ENCODE measurements around the gene UROC1.
A peak's percentile ranks its signal among the peaks of the same experiment; 100 is the strongest.

The UROC1 gene

GRCh38 chr3:126552688-126553283 lies 35.2 kb upstream of the UROC1 start:
- Histone ChIP-seq H3K9me3 (ENCODE audit: insufficient read depth, low read depth, low read length) (no peaks in the 10 kb centered on the region), H3K9ac (ENCODE audit: low read depth, low read length) (no peak overlapping the region), H3K27ac (ENCODE audit: low read length) (no peak overlapping the region), H3K27me3 (ENCODE audit: insufficient read depth, low read length) (no peaks in the 10 kb centered on the region), H3K4me3 (ENCODE audit: low read length) (no peak overlapping the region), H3K4me1 (ENCODE audit: insufficient read depth, low read length) (peaks cover 12% of the 10 kb centered on the region), H3K36me3 (ENCODE audit: insufficient read depth, low read depth, low read length) (no peaks in the 10 kb centered on the region)

GRCh38 chr3:126551839-126552687 lies 34.5 kb upstream of the UROC1 start:
- Histone ChIP-seq H3K9me3 (ENCODE audit: insufficient read depth, low read depth, low read length) (no peaks in the 10 kb centered on the region), H3K27ac (ENCODE audit: low read length) (no peak overlapping the region), H3K27me3 (ENCODE audit: insufficient read depth, low read length) (no peaks in the 10 kb centered on the region)

GRCh38 chr3:126551121-126551838 lies 33.7 kb upstream of the UROC1 start:
- Histone ChIP-seq H3K9me3 (ENCODE audit: insufficient read depth, low read depth, low read length) (no peaks in the 10 kb centered on the region), H3K4me3 (ENCODE audit: low read length) (no peak overlapping the region), H3K27ac (ENCODE audit: low read length) (no peak overlapping the region), H3K36me3 (ENCODE audit: insufficient read depth, low read depth, low read length) (no peaks in the 10 kb centered on the region), H3K27me3 (ENCODE audit: insufficient read depth, low read length) (no peaks in the 10 kb centered on the region), H3K9ac (ENCODE audit: low read depth, low read length) (no peak overlapping the region), H3K4me1 (ENCODE audit: insufficient read depth, low read length) (peaks cover 15% of the 10 kb centered on the region)

More at GRCh38 chr3:126551839-126552687, 34.5 kb upstream of the UROC1 start:
- H3K36me3 ChIP-seq (ENCODE audit: insufficient read depth, low read depth, low read length), result no peaks in the 10 kb centered on the region
- H3K9ac ChIP-seq (ENCODE audit: low read depth, low read length), result no peak overlapping the region
- H3K4me1 ChIP-seq (ENCODE audit: insufficient read depth, low read length), result peaks cover 15% of the 10 kb centered on the region
- H3K4me3 ChIP-seq (ENCODE audit: low read length), result no peak overlapping the region

GRCh38 chr3:126550488-126551051 lies 33.0 kb upstream of the UROC1 start:
- Histone ChIP-seq H3K27ac (ENCODE audit: low read length) (no peak overlapping the region), H3K4me1 (ENCODE audit: insufficient read depth, low read length) (peaks cover 15% of the 10 kb centered on the region), H3K4me3 (ENCODE audit: low read length) (no peak overlapping the region), H3K27me3 (ENCODE audit: insufficient read depth, low read length) (no peaks in the 10 kb centered on the region), H3K36me3 (ENCODE audit: insufficient read depth, low read depth, low read length) (no peaks in the 10 kb centered on the region), H3K9ac (ENCODE audit: low read depth, low read length) (no peak overlapping the region), H3K9me3 (ENCODE audit: insufficient read depth, low read depth, low read length) (no peaks in the 10 kb centered on the region)

GRCh38 chr3:126549861-126550487 lies 32.4 kb upstream of the UROC1 start:
- H3K4me1 ChIP-seq (ENCODE audit: insufficient read depth, low read length), result peaks cover 15% of the 10 kb centered on the region
- no peaks in the 10 kb centered on the region for H3K27me3 ChIP-seq (ENCODE audit: insufficient read depth, low read length)
- no peak overlapping the region for H3K9ac ChIP-seq (ENCODE audit: low read depth, low read length)

GRCh38 chr3:126548556-126549466 lies 31.2 kb upstream of the UROC1 start:
- Histone ChIP-seq H3K36me3 (ENCODE audit: insufficient read depth, low read depth, low read length) (no peaks in the 10 kb centered on the region), H3K27ac (ENCODE audit: low read length) (no peak overlapping the region), H3K9me3 (ENCODE audit: insufficient read depth, low read depth, low read length) (no peaks in the 10 kb centered on the region), H3K9ac (ENCODE audit: low read depth, low read length) (no peak overlapping the region), H3K4me1 (ENCODE audit: insufficient read depth, low read length) (peaks cover 15% of the 10 kb centered on the region), H3K4me3 (ENCODE audit: low read length) (0 out of 2 replicates have a peak overlapping the region, but pooled peaks have one; percentile 25), H3K27me3 (ENCODE audit: insufficient read depth, low read length) (no peaks in the 10 kb centered on the region)

More at GRCh38 chr3:126549861-126550487, 32.4 kb upstream of the UROC1 start:
- Histone ChIP-seq H3K9me3 (ENCODE audit: insufficient read depth, low read depth, low read length) (no peaks in the 10 kb centered on the region), H3K27ac (ENCODE audit: low read length) (no peak overlapping the region), H3K4me3 (ENCODE audit: low read length) (no peak overlapping the region), H3K36me3 (ENCODE audit: insufficient read depth, low read depth, low read length) (no peaks in the 10 kb centered on the region)

GRCh38 chr3:126547721-126548120 lies 30.1 kb upstream of the UROC1 start:
- no peaks in the 10 kb centered on the region for H3K36me3 ChIP-seq (ENCODE audit: insufficient read depth, low read depth, low read length)
- H3K27ac ChIP-seq (ENCODE audit: low read length), result no peak overlapping the region
- H3K9me3 ChIP-seq (ENCODE audit: insufficient read depth, low read depth, low read length), result no peaks in the 10 kb centered on the region
- no peak overlapping the region for H3K9ac ChIP-seq (ENCODE audit: low read depth, low read length)
- H3K4me1 ChIP-seq (ENCODE audit: insufficient read depth, low read length), result peaks cover 15% of the 10 kb centered on the region
- H3K4me3 ChIP-seq (ENCODE audit: low read length), result no peak overlapping the region
- H3K27me3 ChIP-seq (ENCODE audit: insufficient read depth, low read length), result no peaks in the 10 kb centered on the region

GRCh38 chr3:126546549-126547239 lies 29.1 kb upstream of the UROC1 start:
- Histone ChIP-seq H3K27ac (ENCODE audit: low read length) (no peak overlapping the region), H3K27me3 (ENCODE audit: insufficient read depth, low read length) (no peaks in the 10 kb centered on the region), H3K4me1 (ENCODE audit: insufficient read depth, low read length) (peaks cover 15% of the 10 kb centered on the region), H3K9me3 (ENCODE audit: insufficient read depth, low read depth, low read length) (no peaks in the 10 kb centered on the region), H3K4me3 (ENCODE audit: low read length) (no peak overlapping the region), H3K9ac (ENCODE audit: low read depth, low read length) (no peak overlapping the region), H3K36me3 (ENCODE audit: insufficient read depth, low read depth, low read length) (no peaks in the 10 kb centered on the region)

GRCh38 chr3:126546013-126546412 lies 28.4 kb upstream of the UROC1 start:
- no peak overlapping the region for H3K9ac ChIP-seq (ENCODE audit: low read depth, low read length)

GRCh38 chr3:126545544-126545943 lies 28.0 kb upstream of the UROC1 start:
- no peak overlapping the region for H3K4me3 ChIP-seq (ENCODE audit: low read length)
- H3K4me1 ChIP-seq (ENCODE audit: insufficient read depth, low read length), result peaks cover 15% of the 10 kb centered on the region
- no peak overlapping the region for H3K9ac ChIP-seq (ENCODE audit: low read depth, low read length)
- no peaks in the 10 kb centered on the region for H3K9me3 ChIP-seq (ENCODE audit: insufficient read depth, low read depth, low read length)
- no peak overlapping the region for H3K27ac ChIP-seq (ENCODE audit: low read length)
- no peaks in the 10 kb centered on the region for H3K36me3 ChIP-seq (ENCODE audit: insufficient read depth, low read depth, low read length)
- H3K27me3 ChIP-seq (ENCODE audit: insufficient read depth, low read length), result no peaks in the 10 kb centered on the region

More at GRCh38 chr3:126546013-126546412, 28.4 kb upstream of the UROC1 start:
- H3K4me1 ChIP-seq (ENCODE audit: insufficient read depth, low read length), result peaks cover 15% of the 10 kb centered on the region
- no peak overlapping the region for H3K27ac ChIP-seq (ENCODE audit: low read length)
- no peak overlapping the region for H3K4me3 ChIP-seq (ENCODE audit: low read length)
- H3K36me3 ChIP-seq (ENCODE audit: insufficient read depth, low read depth, low read length), result no peaks in the 10 kb centered on the region
- no peaks in the 10 kb centered on the region for H3K9me3 ChIP-seq (ENCODE audit: insufficient read depth, low read depth, low read length)
- no peaks in the 10 kb centered on the region for H3K27me3 ChIP-seq (ENCODE audit: insufficient read depth, low read length)
